ENCODE measurements around the gene CREBBP. TPM values are rescaled to one million over a fixed set of nuclear protein-coding genes. Genes with fewer than 3 reads are reported as not detected.

CREBBP gene
- total RNA-seq, 4 donors from 2014 or later: 76.3 to 152 (median 105) TPM

DNA sequence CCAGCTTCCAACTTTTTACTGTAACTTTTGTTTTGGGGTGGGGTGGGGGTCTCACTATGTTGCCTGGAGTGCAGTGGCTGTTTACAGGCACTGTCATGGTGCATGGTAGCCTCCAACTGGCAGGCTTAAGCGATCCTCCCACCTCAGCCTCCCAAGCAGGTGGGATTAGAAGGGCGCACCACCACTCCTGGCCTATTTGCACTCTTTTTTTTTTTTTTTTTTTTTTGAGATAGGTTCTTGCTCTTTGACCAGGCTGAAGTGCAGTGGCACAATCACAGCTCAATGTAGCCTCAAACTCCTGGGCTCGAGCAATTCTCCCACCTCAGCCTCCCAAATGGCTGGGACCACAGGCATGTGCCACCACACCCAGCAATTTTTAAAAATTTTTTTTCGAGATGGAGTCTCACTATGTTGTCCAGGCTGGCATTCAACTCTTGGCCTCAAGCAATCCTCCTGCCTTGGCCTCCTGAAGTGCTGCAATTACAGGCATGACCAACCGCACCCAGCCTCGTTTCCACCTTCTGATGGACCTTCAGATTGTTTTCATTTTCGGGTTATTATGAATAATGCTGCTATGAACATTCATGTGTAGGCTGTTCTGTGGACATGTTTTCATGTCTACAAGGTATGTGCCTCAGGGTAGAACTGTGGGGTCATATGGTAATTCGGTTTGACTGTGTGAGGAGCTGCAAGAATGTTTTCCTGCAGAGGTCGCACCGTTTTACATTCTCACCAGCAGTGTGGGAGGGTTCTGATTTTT is 174.1 kb downstream of the CREBBP start:
- H3K27ac ChIP-seq: no peak overlapping the region
- no peak overlapping the region for H3K4me3 ChIP-seq
- no peak for TF ChIP-seq POLR2AphosphoS5 (IDR thresholded peaks at IDR 0.05)
- TF ChIP-seq EP300 (IDR thresholded peaks at IDR 0.05): no peak
- TF ChIP-seq, protein P1, sequence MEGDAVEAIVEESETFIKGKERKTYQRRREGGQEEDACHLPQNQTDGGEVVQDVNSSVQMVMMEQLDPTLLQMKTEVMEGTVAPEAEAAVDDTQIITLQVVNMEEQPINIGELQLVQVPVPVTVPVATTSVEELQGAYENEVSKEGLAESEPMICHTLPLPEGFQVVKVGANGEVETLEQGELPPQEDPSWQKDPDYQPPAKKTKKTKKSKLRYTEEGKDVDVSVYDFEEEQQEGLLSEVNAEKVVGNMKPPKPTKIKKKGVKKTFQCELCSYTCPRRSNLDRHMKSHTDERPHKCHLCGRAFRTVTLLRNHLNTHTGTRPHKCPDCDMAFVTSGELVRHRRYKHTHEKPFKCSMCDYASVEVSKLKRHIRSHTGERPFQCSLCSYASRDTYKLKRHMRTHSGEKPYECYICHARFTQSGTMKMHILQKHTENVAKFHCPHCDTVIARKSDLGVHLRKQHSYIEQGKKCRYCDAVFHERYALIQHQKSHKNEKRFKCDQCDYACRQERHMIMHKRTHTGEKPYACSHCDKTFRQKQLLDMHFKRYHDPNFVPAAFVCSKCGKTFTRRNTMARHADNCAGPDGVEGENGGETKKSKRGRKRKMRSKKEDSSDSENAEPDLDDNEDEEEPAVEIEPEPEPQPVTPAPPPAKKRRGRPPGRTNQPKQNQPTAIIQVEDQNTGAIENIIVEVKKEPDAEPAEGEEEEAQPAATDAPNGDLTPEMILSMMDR (IDR thresholded peaks at IDR 0.05): no peak
- TF ChIP-seq POLR2A (IDR thresholded peaks at IDR 0.05): no peak
- 87% methylated on average over 10 of the region's 10 CpGs for WGBS
- no peaks in the 10 kb centered on the region for H3K27me3 ChIP-seq
- no peaks in the 10 kb centered on the region for H3K4me1 ChIP-seq
- H3K9me3 ChIP-seq: no peaks in the 10 kb centered on the region
- H3K36me3 ChIP-seq: peaks cover 8% of the 10 kb centered on the region
- no peak for DNase-seq (ENCODE audit: low spot score in 2 of 2)

DNA sequence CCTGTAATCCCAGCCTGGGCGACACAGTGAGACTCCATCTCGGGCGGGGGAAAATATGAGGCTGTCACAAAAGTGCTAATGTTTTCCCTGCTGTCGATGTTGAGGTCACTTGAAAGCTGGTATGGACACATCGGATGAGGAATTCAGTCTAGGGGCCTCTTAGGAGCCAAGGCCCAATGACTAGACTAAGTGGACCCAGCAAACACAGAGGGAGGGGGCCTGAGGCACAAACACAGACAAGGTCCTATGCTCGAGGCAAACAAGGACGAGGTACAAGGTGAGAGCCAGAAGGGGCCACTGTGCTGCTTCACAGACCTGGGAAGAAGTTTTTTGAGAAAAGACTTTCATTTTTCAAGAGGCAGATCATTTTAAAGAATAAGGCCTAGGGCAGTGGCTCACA is 178.4 kb downstream of the CREBBP start:
- TF ChIP-seq, protein P1 (IDR thresholded peaks at IDR 0.05): no peak
- TF ChIP-seq POLR2AphosphoS5 (IDR thresholded peaks at IDR 0.05) (no peak), EP300 (IDR thresholded peaks at IDR 0.05) (no peak), POLR2A (IDR thresholded peaks at IDR 0.05) (no peak)
- WGBS: 93% methylated on average over 7 of the region's 7 CpGs
- H3K36me3 ChIP-seq: peaks cover 8% of the 10 kb centered on the region

DNA sequence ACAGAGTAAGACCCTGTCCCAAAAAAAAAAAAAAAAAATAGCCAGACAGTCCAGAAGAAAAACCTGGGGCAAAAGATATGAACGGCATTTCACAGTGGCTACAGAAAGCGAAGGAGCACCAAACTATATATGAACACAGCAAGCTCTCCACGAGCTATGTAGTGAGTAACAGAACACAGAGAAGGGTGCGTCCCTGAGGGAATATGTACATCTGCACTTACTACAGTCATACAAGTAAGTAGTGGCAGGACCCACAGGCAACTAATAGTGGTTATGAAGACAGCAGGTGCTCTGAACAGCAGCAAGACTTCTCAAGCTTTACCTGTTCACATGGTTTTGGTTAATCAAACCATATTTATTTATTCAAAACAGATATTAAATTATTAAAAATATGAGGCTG is 179.0 kb downstream of the CREBBP start:
- WGBS: 81% methylated on average over 4 of the region's 4 CpGs
- H3K27ac ChIP-seq: no peak overlapping the region
- no peaks in the 10 kb centered on the region for H3K27me3 ChIP-seq
- DNase-seq (ENCODE audit: low spot score in 2 of 2): no peak
- TF ChIP-seq, protein P1 (IDR thresholded peaks at IDR 0.05): no peak
- peaks cover under 1% of the 10 kb centered on the region for H3K4me1 ChIP-seq
- H3K9me3 ChIP-seq: no peaks in the 10 kb centered on the region
- no peak overlapping the region for H3K4me3 ChIP-seq
- H3K36me3 ChIP-seq: peaks cover 8% of the 10 kb centered on the region

More for the DNA sequence above, 178.4 kb downstream of the CREBBP start:
- H3K4me1 ChIP-seq: no peaks in the 10 kb centered on the region
- no peaks in the 10 kb centered on the region for H3K9me3 ChIP-seq
- DNase-seq (ENCODE audit: low spot score in 2 of 2): no peak
- H3K4me3 ChIP-seq: no peak overlapping the region
- no peak overlapping the region for H3K27ac ChIP-seq
- H3K27me3 ChIP-seq: no peaks in the 10 kb centered on the region

DNA sequence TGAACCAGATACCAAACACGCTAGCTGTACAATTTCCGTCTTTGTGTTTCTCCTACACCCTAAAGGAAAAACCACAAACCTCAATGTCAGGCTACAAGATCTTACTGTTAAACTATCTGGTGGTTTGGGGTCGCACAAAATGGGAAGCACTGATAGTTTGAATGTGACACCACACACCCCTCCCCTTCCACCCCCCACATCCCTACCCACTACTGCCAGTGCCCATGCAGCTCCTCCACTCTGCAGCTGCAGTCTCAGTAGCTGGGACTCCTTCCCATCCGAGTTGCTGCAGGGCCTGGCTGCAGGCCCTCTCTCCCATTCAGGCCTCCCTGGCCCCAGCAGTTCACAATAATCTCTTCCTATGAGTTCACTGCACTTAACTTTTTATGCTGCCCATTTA is 181.6 kb downstream of the CREBBP start:
- 59% methylated on average over 4 of the region's 4 CpGs for WGBS
- TF ChIP-seq POLR2AphosphoS5 (IDR thresholded peaks at IDR 0.05) (no peak), POLR2A (IDR thresholded peaks at IDR 0.05) (no peak), EP300 (IDR thresholded peaks at IDR 0.05) (no peak)
- TF ChIP-seq, protein P1 (IDR thresholded peaks at IDR 0.05): no peak

DNA sequence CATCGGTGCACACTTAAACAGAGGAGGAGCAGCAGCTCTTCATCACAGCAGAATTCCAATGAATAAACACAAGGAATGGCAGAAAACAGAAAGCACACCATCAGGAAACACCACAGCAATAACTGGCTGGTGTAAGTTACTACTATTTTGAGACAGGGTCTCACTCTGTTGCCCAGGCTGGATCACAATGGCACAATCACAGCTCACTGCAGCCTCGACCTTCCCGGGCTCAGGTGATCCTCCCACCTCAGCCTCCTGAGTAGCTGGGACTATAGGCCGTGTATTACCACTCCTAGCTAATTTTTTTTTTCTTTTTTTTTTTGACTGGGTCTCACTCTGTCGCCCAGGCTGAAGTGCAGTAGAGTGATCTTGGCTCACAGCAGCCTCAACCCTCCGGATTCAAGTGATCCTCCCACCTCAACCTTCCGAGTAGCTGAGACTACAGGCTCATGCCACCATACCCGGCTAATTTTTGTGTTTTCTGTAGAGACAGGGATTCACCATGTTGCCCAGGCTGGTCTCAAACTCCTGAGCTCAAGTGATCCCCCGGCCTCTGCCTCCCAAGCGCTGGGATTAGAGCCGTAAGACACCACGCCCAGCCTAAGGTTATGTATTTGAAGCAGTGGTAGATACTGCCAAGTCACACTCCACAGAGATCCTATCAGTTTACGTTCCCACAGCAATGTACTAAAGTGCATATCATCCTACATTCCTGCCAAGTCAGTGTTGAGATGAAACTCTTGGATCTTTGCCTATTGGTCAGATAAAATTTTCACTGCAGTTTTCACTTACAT is 183.9 kb downstream of the CREBBP start:
- peaks cover 4% of the 10 kb centered on the region for H3K4me1 ChIP-seq
- no peak overlapping the region for H3K4me3 ChIP-seq
- no peaks in the 10 kb centered on the region for H3K9me3 ChIP-seq
- TF ChIP-seq, protein P1 (IDR thresholded peaks at IDR 0.05): no peak
- TF ChIP-seq POLR2AphosphoS5 (IDR thresholded peaks at IDR 0.05) (no peak), POLR2A (IDR thresholded peaks at IDR 0.05) (no peak), EP300 (IDR thresholded peaks at IDR 0.05) (no peak)
- DNase-seq (ENCODE audit: low spot score in 2 of 2): no peak
- H3K27ac ChIP-seq: no peak overlapping the region
- 64% methylated on average over 13 of the region's 13 CpGs for WGBS
- H3K27me3 ChIP-seq: no peaks in the 10 kb centered on the region
- H3K36me3 ChIP-seq: no peaks in the 10 kb centered on the region

More for the DNA sequence above, 181.6 kb downstream of the CREBBP start:
- H3K27me3 ChIP-seq: no peaks in the 10 kb centered on the region
- H3K4me3 ChIP-seq: no peak overlapping the region
- H3K9me3 ChIP-seq: no peaks in the 10 kb centered on the region
- no peak for DNase-seq (ENCODE audit: low spot score in 2 of 2)
- H3K4me1 ChIP-seq: peaks cover 4% of the 10 kb centered on the region
- no peak overlapping the region for H3K27ac ChIP-seq
- peaks cover 8% of the 10 kb centered on the region for H3K36me3 ChIP-seq

All from suprapubic skin (tissue), 4 donors.